ENCODE results near the gene STRN. TPM values are rescaled to one million over a fixed set of nuclear protein-coding genes. Genes with fewer than 3 reads are reported as not detected.
A peak's percentile ranks its signal among the peaks of the same experiment; 100 is the strongest.
"Not testable (repeated sequence)": the region's sequence is repeated elsewhere in the genome, so short reads cannot be mapped to it uniquely, and the experiment has no call there.

Gene STRN
- total RNA-seq, 2 donors from 2014 or later = 33.8 to 35.3 TPM

- DNase-seq (no peak), ATAC-seq (no peak)
- intact Hi-C loops (cut with DNase I) = no loop called here
These were observed 1.1 kb downstream of the STRN start for GRCh38 chr2:36965206-36965605.

DNA sequence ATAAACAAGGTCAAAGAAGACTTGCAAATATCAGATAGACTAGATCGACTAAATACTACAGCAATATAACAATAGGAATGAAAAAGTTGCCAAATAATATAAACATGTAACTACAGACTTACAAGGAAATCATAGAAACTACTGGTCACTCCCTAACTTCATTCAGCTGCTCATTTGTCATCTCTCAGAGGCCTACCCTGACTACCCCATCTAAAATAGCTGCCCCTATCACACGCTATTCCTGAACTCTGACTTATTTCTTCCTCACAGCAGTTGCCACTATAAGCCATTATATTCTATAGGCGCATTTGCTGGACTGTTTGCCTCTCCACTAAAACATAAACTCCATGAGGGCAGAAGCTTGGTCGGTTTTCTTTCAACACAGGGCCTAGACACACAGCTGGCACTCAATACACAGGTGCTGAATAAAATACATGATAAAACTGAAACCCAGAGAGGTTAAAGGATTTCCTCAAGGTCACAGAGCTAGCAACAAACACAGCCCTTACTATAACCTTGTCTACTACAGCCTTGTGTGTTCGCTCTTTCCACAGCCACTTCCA is 1.8 kb downstream of the STRN start:
- DNase-seq (no peak), ATAC-seq (no peak)
- intact Hi-C loops (cut with DNase I) = no loop called here

- DNase-seq = no peak
- intact Hi-C loops (cut with DNase I) = no loop called here
- no peak for ATAC-seq
These were observed 2.6 kb downstream of the STRN start for GRCh38 chr2:36963734-36964133.

- ATAC-seq (no peak), DNase-seq (no peak)
- intact Hi-C loops (cut with DNase I) = no loop called here
These were observed 3.2 kb downstream of the STRN start for GRCh38 chr2:36963106-36963505.

DNA sequence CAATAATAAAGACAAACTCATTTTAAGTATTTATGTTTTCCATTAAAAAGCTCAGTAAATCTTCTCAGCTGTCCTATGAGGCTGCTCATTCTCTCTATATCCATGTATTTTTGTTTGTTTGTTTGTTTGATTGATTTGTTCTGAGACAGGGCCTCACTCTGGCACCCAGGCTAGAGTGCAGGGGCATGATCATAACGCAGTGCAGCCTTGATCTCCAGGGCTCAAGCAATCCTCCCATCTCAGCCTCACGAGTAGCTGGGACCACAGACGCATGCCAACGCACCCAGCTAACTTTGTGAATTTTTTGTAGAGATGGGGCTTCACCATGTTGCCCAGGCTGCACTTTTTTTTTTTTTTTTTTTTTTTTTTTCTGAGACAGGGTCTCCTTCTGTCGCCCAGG is 5.6 kb downstream of the STRN start:
- intact Hi-C loops (cut with DNase I) = no loop called here
- DNase-seq (no peak), ATAC-seq (no peak)

DNA sequence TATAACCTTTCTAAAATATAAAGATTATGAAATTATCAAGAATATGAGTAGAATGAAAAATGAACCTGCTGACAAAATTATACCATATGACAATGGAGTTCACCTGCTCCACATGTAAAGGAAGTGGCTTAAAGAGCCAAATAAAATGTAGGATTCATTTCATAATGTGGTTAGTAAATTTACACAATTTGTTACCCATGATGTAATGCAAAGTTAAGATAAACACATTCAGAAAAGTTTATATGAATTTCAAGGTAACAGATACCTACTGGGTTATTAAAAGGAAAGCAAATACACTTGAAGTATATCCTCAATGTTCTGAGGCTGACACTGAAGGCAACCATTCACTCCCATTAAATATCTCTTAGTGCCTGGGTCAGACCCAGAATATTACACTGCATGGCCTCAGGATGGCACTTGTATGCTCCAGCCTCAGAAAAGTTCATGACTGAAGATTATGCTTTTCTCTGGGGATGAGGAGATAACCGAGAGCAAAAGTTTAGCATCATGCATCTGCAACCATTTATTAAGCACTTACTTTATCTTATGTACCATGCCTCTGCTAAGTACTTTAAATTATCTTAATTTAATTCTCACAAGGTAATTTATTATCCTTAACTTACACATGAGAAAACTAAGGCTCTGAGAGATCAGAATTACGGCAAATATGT is 6.2 kb downstream of the STRN start:
- DNase-seq = no peak
- no peak for ATAC-seq
- intact Hi-C loops (cut with DNase I) = no loop called here

- intact Hi-C loops (cut with DNase I) = no loop called here
- no peak for ATAC-seq
These were observed 11.2 kb downstream of the STRN start for GRCh38 chr2:36954977-36955607.

GRCh38 chr2:36952748-36953197 is 13.6 kb downstream of the STRN start:
- ATAC-seq (peak in 1 of 2 donors; percentile 50), DNase-seq (no peak)
- intact Hi-C loops (cut with DNase I) = no loop called here

More at GRCh38 chr2:36954977-36955607, 11.2 kb downstream of the STRN start:
- no peak for DNase-seq

GRCh38 chr2:36951574-36951973 is 14.8 kb downstream of the STRN start:
- ATAC-seq (peak in 1 of 2 donors; percentile 67), DNase-seq (no peak)
- intact Hi-C loops (cut with DNase I) = no loop called here

- peak; percentile 19 to 35 for ATAC-seq
- DNase-seq = no peak
- intact Hi-C loops (cut with DNase I) = no loop called here
These were observed 15.3 kb downstream of the STRN start for GRCh38 chr2:36951027-36951518.

- intact Hi-C loops (cut with DNase I) = no loop called here
- ATAC-seq (no peak), DNase-seq (no peak)
These were observed 16.5 kb downstream of the STRN start for GRCh38 chr2:36949845-36950244.

DNA sequence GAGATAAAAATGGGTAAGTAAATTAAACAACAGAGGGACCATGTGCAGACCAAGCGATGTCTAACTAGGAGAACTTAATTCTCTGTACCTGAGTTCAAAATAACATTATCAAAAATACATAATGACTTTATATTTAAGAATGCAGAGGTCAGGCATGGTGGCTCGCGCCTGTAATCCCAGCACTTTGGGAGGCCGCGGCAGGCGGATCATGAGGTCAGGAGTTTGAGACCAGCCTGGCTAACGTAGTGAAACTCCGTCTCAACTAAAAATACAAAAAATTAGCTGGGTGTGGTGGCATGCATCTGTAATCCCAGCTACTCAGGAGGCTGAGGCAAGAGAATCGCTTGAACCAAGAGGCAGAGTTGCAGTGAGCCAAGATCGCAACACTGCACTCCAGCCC is 21.1 kb downstream of the STRN start:
- intact Hi-C loops (cut with DNase I); DNase-seq; ATAC-seq: not testable (repeated sequence)

- intact Hi-C loops (cut with DNase I) = no loop called here
- ATAC-seq = peak in 1 of 2 donors; percentile 30
- no peak for DNase-seq
These were observed 24.5 kb downstream of the STRN start for GRCh38 chr2:36941867-36942266.

DNA sequence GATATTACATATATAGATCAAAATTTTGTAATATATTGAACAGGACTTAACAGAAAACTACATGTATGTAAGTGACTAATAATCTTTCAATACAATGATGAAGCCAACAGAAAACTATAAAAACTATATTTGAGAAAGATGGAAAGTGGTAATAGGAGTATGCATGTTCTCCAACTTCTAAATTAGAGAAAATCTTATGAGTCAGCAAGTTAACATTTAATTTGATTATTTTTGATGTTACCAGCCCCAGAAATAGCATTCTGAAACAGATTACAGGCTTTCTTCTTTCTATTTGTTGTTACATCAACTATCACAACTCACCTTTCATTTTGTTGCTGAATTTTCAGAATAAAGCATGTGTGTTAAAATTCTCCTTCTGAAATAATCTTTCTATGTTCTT is 29.8 kb downstream of the STRN start:
- ATAC-seq; intact Hi-C loops (cut with DNase I); DNase-seq: not testable (repeated sequence)

DNA sequence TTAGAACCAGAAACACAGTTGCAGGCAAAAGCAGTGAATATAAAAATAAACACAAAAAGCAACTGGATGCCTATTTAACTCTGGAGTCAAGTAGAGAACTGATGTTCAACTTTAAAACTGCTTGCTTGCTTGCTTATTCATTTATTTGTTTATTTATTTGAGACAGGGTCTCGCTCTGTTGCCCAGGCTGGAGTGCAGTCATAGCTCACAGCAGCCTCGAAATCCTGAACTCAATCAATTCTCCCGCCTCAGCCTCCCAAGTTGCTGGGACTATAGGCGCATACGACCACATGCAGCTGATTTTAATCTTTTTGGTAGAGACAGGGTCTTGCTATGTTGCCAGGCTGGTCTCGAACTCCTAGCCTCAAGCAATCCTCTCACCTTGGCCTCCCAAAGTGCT is 34.6 kb downstream of the STRN start:
- DNase-seq; intact Hi-C loops (cut with DNase I); ATAC-seq: not testable (repeated sequence)

DNA sequence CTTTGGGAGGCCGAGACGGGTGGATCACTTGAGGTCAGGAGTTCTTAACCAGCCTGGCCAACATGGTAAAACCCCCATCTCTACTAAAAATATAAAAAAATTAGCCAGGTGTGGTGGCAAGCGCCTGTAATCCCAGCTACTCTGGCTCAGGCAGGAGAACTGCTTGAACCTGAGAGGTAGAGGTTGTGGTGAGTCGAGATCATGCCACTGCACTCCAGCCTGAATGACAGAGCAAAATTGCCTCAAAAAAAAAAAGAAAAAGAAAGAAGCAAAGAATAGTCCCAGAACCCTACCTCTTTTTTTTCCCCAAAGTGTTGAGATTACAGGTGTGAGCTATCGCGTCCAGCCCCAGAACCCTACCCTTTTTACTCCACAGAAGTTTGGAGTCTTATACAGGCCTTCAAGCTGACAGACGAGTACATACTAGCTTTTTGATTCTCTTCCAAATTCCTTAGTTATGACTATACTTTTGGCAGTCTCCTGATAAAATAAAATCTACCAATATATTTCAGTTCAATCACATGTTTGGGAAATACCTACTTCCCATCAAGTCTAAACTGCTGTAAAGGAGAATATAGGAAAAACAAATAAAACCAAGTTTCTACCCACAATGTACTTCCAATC is 35.4 kb downstream of the STRN start:
- ATAC-seq; DNase-seq; intact Hi-C loops (cut with DNase I): not testable (repeated sequence)

DNA sequence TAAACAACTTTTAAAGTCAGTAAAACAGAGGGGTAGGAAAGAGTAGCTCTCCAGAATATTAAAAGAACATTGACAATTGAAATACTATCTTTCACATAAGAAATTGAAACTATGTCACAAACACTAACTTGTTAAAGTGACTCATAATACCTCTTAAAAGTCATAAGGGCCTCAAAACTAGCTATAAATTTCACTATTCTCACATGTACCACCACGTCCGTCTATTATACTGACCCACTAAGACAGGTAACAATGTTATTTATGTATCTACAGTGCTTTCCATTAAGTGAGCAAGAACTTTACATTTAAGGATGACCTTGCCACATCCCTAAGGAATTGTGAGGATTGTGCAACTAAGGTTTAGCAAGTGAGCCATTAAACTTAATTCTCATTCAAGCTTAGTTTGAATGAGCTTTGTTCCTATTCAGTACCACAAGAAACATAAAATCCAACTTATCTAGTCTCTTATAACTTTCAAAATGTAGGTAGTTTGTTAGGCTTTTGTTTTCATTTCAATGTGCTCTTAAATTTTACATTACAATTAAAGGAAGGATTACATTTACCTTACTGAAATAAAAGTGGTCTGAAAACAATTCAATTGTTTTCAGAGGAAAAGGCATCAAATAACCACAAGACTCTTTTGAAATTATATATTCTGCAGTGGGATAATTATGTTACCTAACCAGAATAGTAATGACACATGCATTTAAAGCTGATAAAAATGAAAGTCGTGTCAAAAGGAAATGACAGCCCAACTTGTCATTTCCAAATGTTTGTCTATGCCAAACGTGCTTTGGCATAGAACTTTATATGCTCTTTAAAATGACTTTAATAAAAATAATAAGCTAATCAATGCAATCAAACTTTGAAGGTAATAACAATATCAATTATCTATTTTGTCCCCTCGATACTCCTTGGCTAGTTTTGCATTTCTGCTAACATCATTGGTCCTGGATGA is 39.9 kb downstream of the STRN start:
- DNase-seq; intact Hi-C loops (cut with DNase I); ATAC-seq: not testable (repeated sequence)

DNA sequence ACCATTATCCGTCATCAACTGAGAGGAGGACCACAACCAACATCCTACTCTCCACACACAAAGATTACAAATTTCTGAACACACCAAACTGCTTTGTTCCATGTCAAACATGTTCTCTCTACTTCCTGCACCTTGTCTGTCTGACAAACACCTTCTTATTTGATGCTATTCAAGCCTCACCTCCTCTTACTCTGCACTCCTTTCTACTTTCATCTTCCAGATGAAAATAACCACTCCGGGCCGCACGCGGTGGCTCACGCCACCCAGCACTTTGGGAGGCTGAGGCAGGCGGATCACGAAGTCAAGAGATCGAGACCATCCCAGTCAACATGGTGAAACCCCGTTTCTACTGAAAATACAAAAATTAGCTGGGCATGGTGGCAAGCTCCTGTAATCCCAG is 43.7 kb downstream of the STRN start:
- DNase-seq; intact Hi-C loops (cut with DNase I); ATAC-seq: not testable (repeated sequence)

DNA sequence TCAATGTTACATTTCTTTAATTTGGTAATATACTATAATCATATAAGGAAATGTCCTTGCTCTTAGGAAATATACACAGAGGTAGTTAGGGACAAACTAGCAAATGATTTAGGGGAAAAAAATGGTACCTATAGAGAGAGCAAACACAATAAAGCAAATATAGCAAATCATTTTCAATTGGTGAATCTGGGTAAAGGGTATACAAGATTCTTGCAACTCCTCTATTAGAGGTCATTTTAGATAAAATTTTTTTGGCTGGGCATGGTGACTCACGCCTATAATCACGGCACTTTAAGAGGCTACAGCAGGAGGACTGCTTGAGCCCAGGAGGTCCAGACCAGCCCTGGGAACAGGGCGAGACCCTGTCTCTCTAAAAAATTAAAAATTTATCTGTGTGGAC is 44.4 kb downstream of the STRN start:
- intact Hi-C loops (cut with DNase I) = no loop called here
- no peak for ATAC-seq
- no peak for DNase-seq
